IMR-90 (cell line): ENCODE data around the gene BCAS3. TPM values are rescaled to one million over a fixed set of nuclear protein-coding genes. Genes with fewer than 3 reads are reported as not detected.

ENCODE experiments used
- ATAC-seq: fragments of 200-7000 bp; cut with Tn5 transposase; 2 replicates; pipeline ENCODE4 v1.9.1; 2020; ENCODE audit warnings: low read depth, mild to moderate bottlenecking, moderate library complexity
- BruUV-seq: library from RNA; stranded (reverse); fragments of 400-500 nt; replicated peaks from 2 replicates; lab custom pipeline; 2021; lab: Mats Ljungman, UMichigan
- CTCF ChIA-PET: fragments of 300-600 bp; formaldehyde crosslinking; extraction: SDS; loops from one replicate; lab custom pipeline; 2021; ENCODE audit warnings: antibody characterized with exemption; lab: Yijun Ruan, JAX
- POLR2A ChIA-PET: fragments of 300-600 bp; sonication (Branson Sonifier 250); formaldehyde crosslinking; loops from one replicate; lab custom pipeline; 2022; ENCODE audit warnings: antibody characterized with exemption; ENCODE audit not compliant: unreplicated experiment; lab: Charles Lee
- DNase-seq: peaks from one replicate; pipeline ENCODE4 v3.0.0; 2013
- H2AFZ ChIP-seq: replicated peaks from 2 replicates; pipeline ENCODE3; 2013; ENCODE audit warnings: low read length, mild to moderate bottlenecking; ENCODE audit not compliant: poor library complexity
- H2AK5ac ChIP-seq: 2 replicates; pipeline ENCODE4 v1.6.1; 2013; ENCODE audit warnings: low read depth, low read length, inconsistent platforms
- H2AK9ac ChIP-seq: replicated peaks from 2 replicates; pipeline ENCODE3; 2013; ENCODE audit warnings: mild to moderate bottlenecking, low read depth, low read length, moderate library complexity; ENCODE audit not compliant: poor library complexity
- H2BK120ac ChIP-seq: 2 replicates; pipeline ENCODE4 v1.6.1; 2013; ENCODE audit warnings: low read depth, low read length, inconsistent platforms
- H2BK15ac ChIP-seq: 3 replicates; pipeline ENCODE4 v1.6.1; 2013; ENCODE audit warnings: low read depth, low read length, inconsistent platforms
- H2BK20ac ChIP-seq: 2 replicates; pipeline ENCODE4 v1.6.1; 2013; ENCODE audit warnings: low read depth, mild to moderate bottlenecking, inconsistent platforms, low read length, moderate library complexity
- H2BK5ac ChIP-seq: 2 replicates; pipeline ENCODE4 v1.6.1; 2013; ENCODE audit warnings: mild to moderate bottlenecking, low read depth, low read length, inconsistent platforms; ENCODE audit not compliant: poor library complexity, severe bottlenecking
- H3K14ac ChIP-seq: replicated peaks from 2 replicates; pipeline ENCODE4 v1.6.1; 2013; ENCODE audit warnings: low read depth, low read length, inconsistent platforms
- H3K18ac ChIP-seq: 2 replicates; pipeline ENCODE4 v1.6.1; 2013; ENCODE audit warnings: low read depth, low read length, control low read depth
- H3K23ac ChIP-seq: 2 replicates; pipeline ENCODE4 v1.6.1; 2013; ENCODE audit warnings: low read depth, low read length, inconsistent platforms
- H3K27ac ChIP-seq: 2 replicates; pipeline ENCODE4 v1.5.1; 2013; ENCODE audit warnings: mild to moderate bottlenecking, control low read depth, low read length; ENCODE audit not compliant: insufficient read depth
- H3K27me3 ChIP-seq: 2 replicates; pipeline ENCODE4 v1.6.1; 2013; ENCODE audit warnings: low read length; ENCODE audit not compliant: control insufficient read depth, insufficient read depth
- H3K36me3 ChIP-seq: 2 replicates; pipeline ENCODE4 v1.6.1; 2013; ENCODE audit warnings: low read length, mixed read lengths; ENCODE audit not compliant: control insufficient read depth, insufficient read depth
- H3K4ac ChIP-seq: 2 replicates; pipeline ENCODE4 v1.6.1; 2013; ENCODE audit warnings: low read depth, low read length, inconsistent platforms
- H3K4me1 ChIP-seq: 2 replicates; pipeline ENCODE4 v1.6.1; 2013; ENCODE audit warnings: low read length, mixed read lengths; ENCODE audit not compliant: control insufficient read depth, insufficient read depth
- H3K4me2 ChIP-seq: 2 replicates; pipeline ENCODE4 v1.6.1; 2013; ENCODE audit warnings: low read depth, mild to moderate bottlenecking, control low read depth, low read length, moderate library complexity
- H3K4me3 ChIP-seq: 2 replicates; pipeline ENCODE4 v1.5.1; 2013; ENCODE audit warnings: low read depth, mild to moderate bottlenecking, control low read depth, low read length, moderate library complexity; ENCODE audit not compliant: insufficient read depth
- H3K56ac ChIP-seq: 2 replicates; pipeline ENCODE4 v1.6.1; 2013; ENCODE audit warnings: low read length, inconsistent platforms; ENCODE audit not compliant: insufficient read depth; ENCODE audit errors: extremely low read depth
- H3K79me1 ChIP-seq, 2 experiments: 2 replicates each; pipeline ENCODE4 v1.6.1; 2013; ENCODE audit warnings: low read length in 2 of 2, inconsistent platforms in 1 of 2, low read depth in 1 of 2
- H3K9ac ChIP-seq: 2 replicates; pipeline ENCODE4 v1.6.1; 2013; ENCODE audit warnings: low read depth, low read length, control low read depth
- H3K9me1 ChIP-seq: 2 replicates; pipeline ENCODE4 v1.6.1; 2013; ENCODE audit warnings: low read length, inconsistent platforms; ENCODE audit not compliant: insufficient read depth
- H3K9me3 ChIP-seq: 2 replicates; pipeline ENCODE4 v1.6.1; 2013; ENCODE audit warnings: low read length; ENCODE audit not compliant: control insufficient read depth, insufficient read depth
- H4K20me1 ChIP-seq: 2 replicates; pipeline ENCODE4 v1.6.1; 2013; ENCODE audit warnings: low read length, inconsistent platforms; ENCODE audit not compliant: insufficient read depth
- H4K5ac ChIP-seq: 2 replicates; pipeline ENCODE4 v1.6.1; 2013; ENCODE audit warnings: mild to moderate bottlenecking, low read depth, low read length, control low read depth
- H4K8ac ChIP-seq, 2 experiments: 2 replicates each; pipeline ENCODE4 v1.6.1; 2013; ENCODE audit warnings: low read depth in 2 of 2, low read length in 2 of 2, control low read depth in 1 of 2, inconsistent platforms in 1 of 2
- H4K91ac ChIP-seq: 2 replicates; pipeline ENCODE4 v1.6.1; 2013; ENCODE audit warnings: low read depth, low read length, inconsistent platforms; ENCODE audit not compliant: insufficient read depth
- CEBPB ChIP-seq: IDR thresholded peaks from 2 replicates; pipeline ENCODE4 v1.6.1; 2012; ENCODE audit warnings: low read depth, low read length, improper control_type of control experiment
- CHD1 ChIP-seq: IDR thresholded peaks from 2 replicates; pipeline ENCODE4 v1.6.1; 2012; ENCODE audit warnings: low read depth, low read length, improper control_type of control experiment
- SMC3 ChIP-seq: fragments of 150-350 bp; IDR thresholded peaks from 2 replicates; pipeline ENCODE4 v1.6.1; 2016; ENCODE audit warnings: low read depth, mild to moderate bottlenecking, antibody characterized with exemption, low read length, moderate library complexity
- WGBS, 2 experiments: methylation state at CpG; one replicate each; pipeline versions ENCODE4 v1.1.5 to v1.1.7; 2013; ENCODE audit warnings: missing lambda C conversion rate in 2 of 2; ENCODE audit not compliant: insufficient read length in 1 of 2; ENCODE audit errors: extremely low coverage in 2 of 2; 5-methylcytosine and 5-hydroxymethylcytosine counted together
- dilution Hi-C: fragments of 300-500 bp; cut with HindIII; formaldehyde crosslinking; loops from one replicate; pipeline ENCODE4 v1.14.3; 2018; ENCODE audit warnings: low sequenced_read_pairs; ENCODE audit not compliant: unreplicated experiment
- in situ Hi-C: fragments of 300-500 bp; cut with MboI; formaldehyde crosslinking; loops from 3 replicates; pipeline ENCODE4 v1.14.3; 2019; ENCODE audit warnings: low sequenced_read_pairs, inconsistent platforms, mixed read lengths
- intact Hi-C: fragments of 100-400 bp; cut with micrococcal nuclease; formaldehyde crosslinking; loops from 2 replicates; pipeline ENCODE4 v1.10.0; 2022
- polyA plus RNA-seq, 3 experiments: library from polyadenylated mRNA; depleted of rRNA; stranded (reverse); fragments of >200 nt; gene quantifications; 2 replicates each; pipeline ENCODE4 v1.2.3, GENCODE V29; 2012; ENCODE audit warnings: low replicate concordance in 1 of 3
- total RNA-seq: library from RNA; depleted of rRNA; stranded (reverse); fragments of >200 nt; gene quantifications from 2 replicates; pipeline ENCODE4 v1.2.3, GENCODE V29; 2012
- TF ChIP-seq, protein P1 (sequence below): fragments of 150-350 bp; IDR thresholded peaks from 2 replicates; pipeline ENCODE4 v1.6.1; 2017; ENCODE audit warnings: mild to moderate bottlenecking, antibody characterized with exemption, low read length, low read depth

The BCAS3 gene
- total and polyA plus RNA-seq, 2 of the 4 experiments (the other 2 are of a cell fraction): 6.3 to 27.1 TPM

DNA sequence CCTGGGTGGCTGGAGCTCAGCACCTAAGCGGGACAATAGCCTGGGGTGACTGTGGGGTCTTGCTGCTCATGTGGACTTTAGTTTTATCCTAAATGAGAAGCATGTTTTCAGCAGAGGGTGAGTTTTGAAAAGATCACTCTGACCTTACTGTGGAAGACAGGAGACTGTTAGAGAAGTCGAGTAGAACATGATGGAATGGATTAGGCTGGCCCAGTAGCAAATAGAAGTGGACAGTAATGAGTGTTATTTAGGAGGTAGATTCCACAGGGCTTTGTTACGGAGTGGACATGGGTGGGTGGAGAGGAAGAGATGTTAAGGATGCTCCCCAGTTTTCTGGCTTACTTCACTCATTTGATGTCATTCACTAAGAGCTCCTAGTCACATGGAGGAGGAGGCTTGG lies 648.7 kb downstream of the BCAS3 start:
- dilution Hi-C loops: no loop called here
- intact Hi-C loops: loop anchor here (5.0 kb wide), 1 partner anchor 649 kb away; the partner anchor contains the start of gene BCAS3
- ChIA-PET POLR2A (no interaction called here), CTCF (interaction anchor here (0.6 to 0.9 kb wide), 2 partner anchors 41 to 107 kb away, joined by 3 read pairs; no protein-coding TSS in a partner anchor)
- H3K79me1 ChIP-seq: peaks cover 0 to 12% of the 10 kb centered on the region in 2 experiments; a peak in 2 of 4 replicates
- H3K9ac ChIP-seq: no peak overlapping the region
- H4K5ac ChIP-seq: peak overlapping the region; percentile 52; the same call in 1 of the 2 replicates
- peak overlapping the region; percentile 8; the same call in 1 of the 2 replicates for H3K27ac ChIP-seq
- WGBS, 2 experiments: 35% methylated on average over 2 of the region's 3 CpGs; no CpG with 5 or more reads in 1 of the 2 experiments
- peaks cover 25% of the 10 kb centered on the region for H3K9me1 ChIP-seq
- H3K9me3 ChIP-seq: no peaks in the 10 kb centered on the region
- H2AK9ac ChIP-seq: peak overlapping the region; percentile 59
- peak overlapping the region; percentile 97 for H2BK5ac ChIP-seq
- peak overlapping the region; percentile 68 for H2AFZ ChIP-seq
- no peak overlapping the region for H3K4me2 ChIP-seq
- no peak overlapping the region for H3K4me3 ChIP-seq
- peak overlapping the region; percentile 80; the same call in 1 of the 2 replicates for H3K18ac ChIP-seq
- no peaks in the 10 kb centered on the region for H3K27me3 ChIP-seq
- peak overlapping the region; percentile 91 for H2BK120ac ChIP-seq
- H4K91ac ChIP-seq: peak overlapping the region; percentile 80
- H2BK20ac ChIP-seq: peak overlapping the region; percentile 95
- BruUV-seq: no TSS peak
- TF ChIP-seq, protein P1, sequence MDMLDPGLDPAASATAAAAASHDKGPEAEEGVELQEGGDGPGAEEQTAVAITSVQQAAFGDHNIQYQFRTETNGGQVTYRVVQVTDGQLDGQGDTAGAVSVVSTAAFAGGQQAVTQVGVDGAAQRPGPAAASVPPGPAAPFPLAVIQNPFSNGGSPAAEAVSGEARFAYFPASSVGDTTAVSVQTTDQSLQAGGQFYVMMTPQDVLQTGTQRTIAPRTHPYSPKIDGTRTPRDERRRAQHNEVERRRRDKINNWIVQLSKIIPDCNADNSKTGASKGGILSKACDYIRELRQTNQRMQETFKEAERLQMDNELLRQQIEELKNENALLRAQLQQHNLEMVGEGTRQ: 0 out of 2 replicates have a peak, but pooled peaks have one; percentile 6
- TF ChIP-seq SMC3: no peak
- no peak for TF ChIP-seq CHD1
- no peak for TF ChIP-seq CEBPB
- H4K20me1 ChIP-seq: no peaks in the 10 kb centered on the region
- peak overlapping the region; percentile 35 for H2AK5ac ChIP-seq
- no peak for DNase-seq
- peak overlapping the region; percentile 85 for H3K14ac ChIP-seq
- peak overlapping the region; percentile 97 for H3K4ac ChIP-seq
- H3K23ac ChIP-seq: peak overlapping the region; percentile 89
- H4K8ac ChIP-seq: peak overlapping the region; percentile 68 to 87
- H3K4me1 ChIP-seq: peaks cover 22% of the 10 kb centered on the region
- in situ Hi-C loops: no loop called here
- H3K36me3 ChIP-seq: no peaks in the 10 kb centered on the region
- no peak for ATAC-seq
- peak overlapping the region; percentile 45; the same call in 1 of the 2 replicates for H3K56ac ChIP-seq
- peak overlapping the region; percentile 92 for H2BK15ac ChIP-seq
